Middle frontal gyrus (tissue), 1 donor: ENCODE measurements around the gene NEK8.
"Not testable (repeated sequence)": the region's sequence is repeated elsewhere in the genome, so short reads cannot be mapped to it uniquely, and the experiment has no call there.

Source experiments
- DNase-seq: peaks from one replicate; pipeline ENCODE4 v3.0.0-alpha.2; 2015; ENCODE audit warnings: low spot score; ENCODE audit errors: extremely low spot score

NEK8 gene

DNA sequence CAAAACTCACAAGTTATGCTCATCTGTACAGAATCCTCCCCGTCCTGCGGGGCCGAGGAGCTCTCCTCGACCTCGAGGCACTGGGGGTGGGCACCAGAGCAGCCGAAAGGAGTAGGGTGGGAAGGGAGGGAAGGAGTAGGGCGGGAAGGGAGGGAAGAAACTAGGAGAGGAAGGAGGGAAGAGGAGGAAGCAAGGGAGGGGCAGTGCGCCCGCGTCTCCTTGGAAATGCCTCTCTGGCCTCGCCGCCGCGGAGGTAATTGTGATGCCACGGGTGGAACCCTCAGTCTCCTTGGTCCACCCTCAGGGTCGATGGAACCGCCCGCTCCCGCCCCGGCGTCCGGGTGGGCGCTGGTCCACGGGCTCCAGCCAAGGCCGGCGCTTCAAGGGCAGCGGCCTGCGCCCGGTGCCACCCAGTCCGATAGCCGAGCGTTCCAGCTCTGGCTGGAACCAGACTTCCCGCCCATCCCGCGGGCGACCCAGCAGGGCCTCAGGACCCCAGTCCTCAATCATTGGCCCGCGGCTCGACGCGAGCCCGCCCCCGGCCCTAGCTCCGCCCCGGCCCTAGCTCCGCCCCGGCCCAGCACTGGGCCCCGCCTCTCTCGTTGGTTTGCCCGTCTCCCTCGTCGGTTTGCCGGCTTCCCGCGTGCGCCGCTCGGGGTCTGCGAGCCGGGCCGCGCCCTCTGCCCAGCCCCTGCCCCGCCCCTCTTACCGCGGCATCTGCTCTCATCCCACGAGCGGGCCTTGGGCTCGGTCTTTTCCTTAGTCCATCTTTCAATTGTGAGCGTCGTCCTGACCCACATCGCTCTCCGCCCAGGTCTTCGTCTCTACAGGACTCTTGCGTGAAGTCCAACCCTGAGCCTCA, 17.5 kb upstream of the NEK8 start:
- peak; percentile 68 for DNase-seq

DNA sequence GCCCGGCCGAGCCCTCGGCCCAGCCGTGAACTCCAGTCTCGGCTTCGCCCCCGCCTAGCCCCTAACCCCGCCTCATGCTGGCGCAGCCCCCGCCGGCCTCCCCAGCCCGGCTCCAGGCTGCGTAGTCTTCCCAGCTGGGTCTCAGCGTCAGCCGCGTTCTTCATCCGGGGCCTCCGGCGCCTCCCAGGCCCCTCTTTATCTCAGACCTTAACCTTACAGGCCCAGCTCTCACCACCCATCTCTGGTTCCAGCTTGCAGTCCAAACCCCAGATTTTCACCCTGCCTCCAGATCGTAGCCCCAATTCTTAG, 16.9 kb upstream of the NEK8 start, which contains the start of gene PROCA1:
Gene PROCA1 (minus strand): TSS at position 166 of the 309 bp plus-strand sequence. CDS start 228 bp downstream, outside the sequence.
- DNase-seq = no peak

DNA sequence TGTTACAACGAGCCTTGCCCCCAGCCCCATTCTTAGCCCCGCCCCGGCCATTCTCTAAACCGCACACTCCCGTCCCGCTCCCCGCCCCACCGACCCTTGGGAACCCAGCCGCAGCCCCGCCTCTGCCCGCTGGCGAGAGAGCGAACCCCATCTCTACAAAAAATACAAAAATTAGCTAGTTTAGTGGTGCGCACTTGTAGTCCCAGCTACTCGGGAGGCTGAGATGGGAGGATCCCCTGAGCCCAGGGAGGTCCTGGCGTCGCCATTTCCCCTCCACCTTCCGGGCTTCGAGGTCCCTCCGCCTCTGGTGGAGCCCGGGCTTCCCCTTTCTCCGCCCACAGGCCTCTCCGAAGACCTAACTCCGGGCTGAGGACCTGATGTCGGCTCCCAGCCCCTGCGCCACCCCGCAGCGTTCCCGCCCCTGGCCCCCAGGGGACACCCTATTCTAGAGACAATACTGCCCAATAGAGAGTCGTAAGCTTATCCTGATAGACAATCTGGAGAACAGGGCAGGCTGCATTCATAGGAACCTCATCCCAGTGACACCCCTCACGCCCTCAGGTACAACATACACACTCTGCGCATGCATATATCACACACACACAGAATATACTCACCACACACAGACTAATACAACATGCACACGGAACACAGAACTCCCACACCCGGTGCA, 16.4 kb upstream of the NEK8 start:
- DNase-seq = no peak

DNA sequence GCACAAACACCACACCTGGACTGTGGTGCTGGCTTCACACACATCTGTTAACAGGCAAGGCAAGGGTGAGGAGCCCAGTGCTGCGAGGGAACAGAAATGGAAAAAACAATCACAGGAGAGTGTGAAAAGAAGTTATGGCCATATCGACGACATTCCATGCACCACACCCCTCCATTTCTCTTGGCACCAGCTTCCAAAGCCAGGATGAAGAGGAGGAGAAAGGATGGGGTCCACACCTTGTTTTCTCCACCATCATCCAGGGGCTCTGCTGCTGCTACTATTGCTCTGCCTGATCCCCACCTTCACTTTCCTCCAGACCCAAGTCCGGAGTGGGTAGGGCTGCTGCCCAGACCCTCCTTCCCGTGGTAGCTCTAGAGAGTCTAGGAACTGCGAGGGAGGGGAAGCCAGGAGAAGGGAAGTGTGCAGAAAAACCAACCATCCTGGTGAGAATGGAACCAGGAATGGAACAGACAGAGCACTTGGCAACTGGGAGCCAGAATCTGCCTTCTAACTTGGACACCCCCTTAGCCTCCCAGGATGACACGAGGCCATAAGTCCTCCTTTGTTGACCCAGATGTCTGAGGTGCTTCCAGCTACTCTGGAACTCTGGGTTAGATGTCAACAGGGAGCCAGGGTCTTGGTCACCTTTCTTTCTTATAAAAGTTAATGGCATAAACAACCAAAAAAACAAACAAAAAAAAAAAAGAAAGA, 15.7 kb upstream of the NEK8 start:
- DNase-seq = no peak

DNA sequence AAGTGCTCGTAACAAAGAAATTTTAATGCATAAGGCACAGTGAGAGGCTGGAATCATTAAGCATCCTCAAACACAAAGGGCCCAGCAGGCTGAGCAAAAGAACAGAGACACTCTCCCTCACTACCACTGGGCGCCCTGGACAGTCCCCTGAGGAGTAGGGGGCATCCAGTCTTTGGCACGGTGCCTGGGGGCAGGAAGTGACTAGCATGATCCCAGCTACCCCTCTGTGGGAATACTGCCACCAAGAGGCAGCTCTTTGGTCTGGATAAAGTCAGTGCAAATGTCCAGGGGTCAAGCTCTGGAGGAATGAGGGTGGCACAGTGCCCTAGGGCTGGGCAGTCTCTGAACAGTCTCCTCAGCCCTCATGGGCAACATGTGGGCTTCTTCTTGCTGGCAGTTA, 14.3 kb upstream of the NEK8 start:
- no peak for DNase-seq

DNA sequence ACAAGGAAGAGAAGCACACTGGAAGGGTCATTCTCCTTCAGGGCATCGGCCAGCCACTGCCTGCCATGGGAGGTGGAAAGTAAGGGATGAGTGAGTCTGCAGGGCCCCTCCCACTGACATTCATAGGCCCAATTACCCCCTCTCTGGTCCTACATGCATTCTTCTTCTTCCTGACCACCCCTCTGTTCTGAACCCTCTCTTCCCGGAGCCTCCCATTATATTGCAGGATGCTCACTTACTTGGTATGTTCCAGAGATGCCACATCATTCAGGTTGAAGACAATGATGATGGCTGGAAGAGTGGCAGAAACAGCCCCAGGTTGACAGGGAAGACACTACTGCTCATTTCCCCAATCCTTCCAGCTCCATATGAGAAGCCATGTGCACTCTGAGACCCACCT, 13.4 kb upstream of the NEK8 start:
- DNase-seq = no peak

DNA sequence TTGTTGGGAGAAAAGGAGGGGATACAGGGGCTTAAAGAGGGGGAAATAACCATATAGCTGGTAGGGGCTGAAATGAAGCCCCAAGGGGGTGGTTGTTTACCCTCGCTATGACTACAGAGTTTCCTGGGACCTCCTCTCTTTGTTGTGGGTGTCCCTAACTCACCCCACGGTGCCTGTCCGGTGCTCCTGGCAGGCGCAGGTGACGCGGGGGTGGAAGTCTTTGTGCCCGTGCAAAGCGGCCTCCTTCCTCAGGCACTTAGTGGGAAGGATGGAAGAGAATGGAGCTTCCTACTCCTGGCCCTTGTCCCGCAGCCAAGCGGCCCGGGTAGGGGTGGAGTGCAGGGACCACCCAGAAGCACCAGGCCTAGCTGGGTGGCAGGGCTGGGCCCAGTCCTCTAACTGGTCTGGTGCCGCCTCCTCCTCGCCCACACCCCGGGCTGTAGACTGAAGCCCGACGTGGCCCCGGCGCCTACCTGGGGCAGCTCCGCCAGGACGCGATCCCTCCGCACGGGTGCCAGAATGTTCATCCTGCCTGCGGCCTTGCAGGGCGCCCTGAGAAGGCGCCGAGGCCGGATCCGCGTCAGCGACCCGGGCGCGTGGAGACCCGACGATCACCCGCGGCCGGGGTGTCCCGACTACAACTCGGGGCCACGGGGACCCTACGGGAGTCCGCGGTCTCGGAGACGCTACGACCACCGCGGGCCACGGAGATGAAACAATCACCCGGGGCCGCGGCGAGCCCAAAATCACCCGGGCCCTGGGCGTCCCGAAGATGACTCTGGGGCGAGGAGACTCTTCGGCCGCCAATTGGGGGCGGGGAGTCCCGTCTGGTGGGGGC, 11.6 kb upstream of the NEK8 start:
- no peak for DNase-seq

DNA sequence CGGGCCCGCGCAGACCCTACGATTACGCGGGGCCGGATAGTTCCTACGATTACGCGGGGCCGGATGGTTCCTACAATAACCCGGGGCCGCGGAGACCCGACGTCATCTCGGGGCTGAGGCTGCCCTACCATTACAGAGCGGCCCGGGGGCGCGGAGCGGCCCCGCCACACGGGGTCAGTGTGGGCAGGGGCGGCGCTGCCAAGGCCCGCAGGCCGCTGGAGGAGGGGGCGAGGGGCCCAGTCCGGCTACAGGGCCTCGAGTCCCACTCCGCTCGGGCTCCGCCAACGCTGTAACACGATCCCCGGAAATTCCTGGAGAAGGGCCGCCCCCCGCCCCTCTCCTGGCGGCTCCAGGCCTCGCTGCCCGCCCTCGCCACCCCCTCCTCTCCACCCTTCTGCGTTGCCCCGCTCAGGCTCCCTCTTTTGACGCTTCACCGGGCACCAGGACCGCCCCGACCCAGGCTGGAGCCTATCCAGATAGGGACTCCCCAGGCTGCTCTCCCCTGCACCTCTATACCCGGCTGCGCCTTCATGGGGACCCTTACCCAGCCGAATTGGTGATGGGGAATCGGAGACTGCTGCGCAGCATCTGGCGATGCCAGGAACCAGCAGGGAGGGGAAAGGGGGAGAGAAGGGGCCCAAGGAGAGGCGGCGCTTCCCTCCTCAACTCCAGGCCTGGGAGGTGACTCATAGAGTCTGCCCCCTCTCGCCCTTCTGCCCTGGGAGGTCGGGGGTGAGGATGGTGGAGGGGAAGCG, 10.8 kb upstream of the NEK8 start, which contains the start of gene RAB34:
Gene RAB34 (minus strand): TSS at position 291 of the 755 bp plus-strand sequence. CDS start 602 bp downstream, outside the sequence.
- no peak for DNase-seq

DNA sequence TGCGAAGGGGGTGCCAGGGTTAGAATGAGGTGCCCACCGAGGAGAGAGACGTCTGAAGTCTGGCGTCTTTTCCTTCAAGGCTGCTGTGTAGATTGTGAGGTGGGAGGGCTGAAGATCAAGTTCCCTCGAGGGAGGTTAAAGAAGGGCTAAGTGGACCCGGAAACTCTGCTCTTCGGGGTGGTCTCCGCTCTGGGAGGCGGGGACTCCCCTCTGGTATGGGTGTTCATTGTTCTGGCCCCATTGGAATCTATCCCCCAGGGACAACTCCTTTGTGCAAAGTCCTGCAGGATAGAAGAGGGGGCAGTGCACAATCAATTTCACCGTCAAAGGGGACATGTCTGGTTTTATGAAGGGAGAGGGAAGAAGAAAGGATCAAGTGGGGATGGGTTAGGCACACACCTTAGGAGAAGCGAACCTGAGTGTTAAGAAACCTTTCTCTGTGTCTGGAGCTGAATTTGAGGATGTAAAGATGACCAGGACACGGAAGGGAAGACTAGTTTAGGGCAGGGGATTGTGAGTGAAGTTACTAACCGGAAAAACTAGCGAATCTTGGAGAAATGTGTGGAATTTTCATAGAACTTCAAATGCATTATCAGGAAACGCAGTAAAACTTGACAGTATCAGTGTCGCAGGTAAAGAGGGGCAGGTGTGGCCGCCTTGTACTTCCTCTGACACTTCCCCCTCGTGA, 10.1 kb upstream of the NEK8 start:
- no peak for DNase-seq

DNA sequence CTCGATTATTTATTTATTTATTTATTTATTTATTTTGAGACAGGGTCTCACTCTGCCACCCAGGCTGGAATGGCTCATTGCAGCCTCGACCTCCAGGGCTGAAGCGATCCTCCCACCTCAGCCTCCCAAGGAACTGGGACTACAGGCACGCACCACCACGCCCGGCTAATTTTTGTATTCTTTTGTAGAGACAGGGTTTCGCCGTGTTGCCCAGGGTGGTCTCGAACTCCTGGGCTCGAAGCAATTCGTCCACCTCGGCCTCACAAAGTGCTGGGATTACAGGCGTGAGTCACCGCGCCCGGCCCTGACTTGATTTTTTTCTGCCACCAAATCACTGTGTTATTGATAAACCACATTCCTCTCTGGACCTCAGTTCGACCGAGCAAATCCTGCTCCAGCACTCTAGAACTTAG, 9.6 kb upstream of the NEK8 start:
- no peak for DNase-seq

DNA sequence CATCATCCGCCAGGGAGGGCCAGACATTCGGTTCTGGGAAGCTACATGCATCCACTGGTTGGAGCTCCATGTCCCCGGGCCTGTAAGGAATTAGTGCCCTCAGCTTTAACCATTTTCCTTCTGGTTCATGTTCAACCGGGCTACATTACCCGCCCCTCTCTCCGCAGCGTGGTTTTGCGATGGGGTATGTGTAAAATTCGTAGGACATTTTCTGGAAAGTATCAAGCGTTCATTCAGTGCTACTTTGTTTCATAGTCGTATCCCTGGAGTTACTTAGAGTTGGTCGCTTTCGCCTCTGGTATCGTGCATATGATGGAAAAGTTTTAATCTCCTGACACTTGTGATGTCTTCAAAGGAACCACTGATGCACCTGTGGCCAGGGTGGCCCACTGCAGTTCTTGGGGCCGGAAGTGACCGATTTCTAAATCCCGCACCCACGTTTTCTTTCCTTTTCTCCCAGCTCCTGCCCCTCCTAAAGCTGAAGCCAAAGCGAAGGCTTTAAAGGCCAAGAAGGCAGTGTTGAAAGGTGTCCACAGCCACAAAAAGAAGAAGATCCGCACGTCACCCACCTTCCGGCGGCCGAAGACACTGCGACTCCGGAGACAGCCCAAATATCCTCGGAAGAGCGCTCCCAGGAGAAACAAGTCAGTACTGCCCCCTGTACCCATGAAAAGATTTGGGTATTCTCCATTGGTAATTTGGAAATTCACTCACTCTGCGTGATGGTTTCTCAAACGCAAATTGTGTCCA, 8.2 kb upstream of the NEK8 start:
- DNase-seq = no peak

DNA sequence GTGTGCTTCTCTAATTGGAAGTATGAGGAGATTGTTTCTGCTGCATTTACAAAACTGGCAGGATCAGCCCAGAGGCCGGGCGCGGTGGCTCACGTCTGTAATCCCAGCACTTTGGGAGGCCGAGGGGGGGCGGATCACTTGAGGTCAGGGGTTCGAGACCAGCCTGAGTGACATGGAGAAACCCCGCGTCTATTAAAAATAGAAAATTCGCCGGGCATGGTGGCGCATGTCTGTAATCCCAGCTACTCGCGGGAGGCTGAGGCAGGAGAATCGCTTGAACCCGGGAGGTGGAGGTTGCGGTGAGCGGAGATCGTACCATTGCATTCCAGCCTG, 7.6 kb upstream of the NEK8 start:
- not testable (repeated sequence) for DNase-seq

DNA sequence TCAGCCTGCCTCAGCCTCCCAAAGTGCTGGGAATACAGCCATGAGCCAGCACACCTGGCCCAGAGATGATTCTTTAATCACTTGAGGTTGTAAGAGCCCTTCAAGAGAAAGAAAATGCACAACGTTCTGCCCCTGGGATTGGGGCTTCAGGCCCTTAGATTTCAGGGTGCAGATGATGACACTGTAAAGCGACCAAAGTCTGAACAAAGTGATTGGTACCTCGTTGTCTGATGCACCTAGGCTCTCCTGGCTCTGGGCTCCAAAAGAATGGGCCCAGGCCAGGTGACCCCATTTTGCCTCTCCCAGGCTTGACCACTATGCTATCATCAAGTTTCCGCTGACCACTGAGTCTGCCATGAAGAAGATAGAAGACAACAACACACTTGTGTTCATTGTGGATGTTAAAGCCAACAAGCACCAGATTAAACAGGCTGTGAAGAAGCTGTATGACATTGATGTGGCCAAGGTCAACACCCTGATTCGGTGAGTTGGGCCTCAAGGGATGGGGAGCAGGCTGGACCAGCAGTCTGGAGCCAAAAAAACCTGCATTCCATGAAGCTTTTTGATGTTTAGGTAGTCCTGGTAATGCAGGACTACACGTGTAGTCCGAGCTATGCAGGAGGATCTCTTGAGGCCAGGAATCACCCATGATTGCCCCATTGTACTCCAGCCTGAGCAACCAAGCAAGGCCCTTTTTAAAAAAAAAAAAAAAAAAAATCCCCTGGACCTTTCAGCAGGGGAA, 6.0 kb upstream of the NEK8 start:
- DNase-seq = no peak

DNA sequence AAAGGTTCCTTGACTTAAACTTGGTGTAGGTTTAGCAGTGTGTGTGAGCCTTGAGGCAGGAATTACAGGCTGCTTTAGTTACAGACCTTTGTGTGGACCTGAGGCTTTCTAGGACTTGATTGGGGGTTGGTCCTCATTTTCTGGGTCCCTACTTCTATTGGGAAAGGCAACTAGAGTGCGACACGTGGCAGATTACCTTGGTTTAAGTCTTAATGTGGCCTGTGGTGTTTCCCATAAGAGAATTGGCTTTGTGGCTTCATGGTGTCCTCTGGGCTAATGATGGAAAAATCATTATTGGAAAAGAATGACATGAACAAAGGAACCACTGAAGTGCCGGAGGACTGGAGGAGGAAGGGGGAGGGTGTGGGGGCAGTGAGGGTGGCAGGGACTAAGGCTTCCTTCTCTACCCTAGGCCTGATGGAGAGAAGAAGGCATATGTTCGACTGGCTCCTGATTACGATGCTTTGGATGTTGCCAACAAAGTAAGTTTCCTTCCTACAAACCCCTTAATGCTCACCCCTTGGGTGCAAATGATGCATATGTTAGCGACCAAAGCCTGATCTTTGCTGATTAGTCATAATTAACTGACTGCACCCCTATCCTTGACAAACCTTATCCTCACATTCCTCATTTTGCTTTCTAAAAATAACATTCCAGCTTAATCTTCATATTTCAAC, 5.3 kb upstream of the NEK8 start:
- DNase-seq = no peak

DNA sequence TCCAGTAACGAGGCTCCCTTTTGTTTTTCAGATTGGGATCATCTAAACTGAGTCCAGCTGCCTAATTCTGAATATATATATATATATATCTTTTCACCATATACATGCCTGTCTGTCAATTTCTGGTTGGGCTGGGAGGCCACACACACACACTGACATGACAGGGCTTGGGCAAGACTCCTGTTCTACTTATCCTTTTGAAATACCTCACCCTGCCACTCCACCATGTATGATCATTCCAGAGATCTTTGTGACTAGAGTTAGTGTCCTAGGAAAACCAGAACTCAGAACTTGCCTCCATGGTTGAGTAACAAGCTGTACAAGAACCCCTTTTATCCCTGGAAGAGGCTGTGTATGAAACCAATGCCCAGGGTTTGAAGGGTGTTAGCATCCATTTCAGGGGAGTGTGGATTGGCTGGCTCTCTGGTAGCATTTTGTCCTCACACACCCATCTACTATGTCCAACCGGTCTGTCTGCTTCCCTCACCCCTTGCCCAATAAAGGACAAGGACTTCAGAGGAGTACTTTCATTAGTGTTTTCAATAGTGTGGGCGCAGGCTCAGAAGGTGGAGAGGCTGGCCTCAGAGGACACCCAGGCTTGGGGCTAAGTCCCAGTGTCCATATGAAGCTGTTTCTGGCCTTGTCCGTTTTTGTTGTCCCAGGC, 4.6 kb upstream of the NEK8 start:
- not testable (repeated sequence) for DNase-seq

DNA sequence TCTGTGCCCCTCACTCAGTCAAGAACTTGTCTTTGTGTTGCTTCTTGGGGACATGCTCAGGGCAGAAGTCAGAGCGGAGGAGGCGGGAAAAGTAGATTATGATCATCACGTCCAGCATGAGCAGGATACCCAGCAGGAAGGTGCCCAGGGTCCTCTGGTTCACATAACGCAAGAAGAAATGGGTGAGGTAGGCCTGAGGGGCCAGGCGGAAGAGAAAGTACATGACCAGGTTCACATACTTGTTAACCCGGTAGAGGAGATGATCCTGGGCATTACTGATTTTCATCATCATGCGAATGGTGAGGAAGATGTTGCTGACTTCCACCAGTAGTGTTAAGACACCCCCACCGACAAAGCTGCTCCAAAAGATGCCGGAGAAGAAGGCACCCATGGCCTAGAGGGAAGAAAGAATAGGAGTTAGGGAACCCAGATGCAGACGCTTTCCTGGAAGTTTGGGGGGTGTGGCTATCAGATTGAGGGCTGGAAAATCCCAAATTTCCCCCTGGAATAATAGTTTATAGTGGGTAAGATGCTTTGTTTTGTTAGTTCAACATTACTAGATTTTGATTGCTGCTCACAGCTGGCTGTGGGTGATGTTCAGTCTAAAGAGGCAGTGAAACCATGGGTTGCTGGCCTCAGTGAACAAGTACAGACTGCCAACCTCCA, 4.0 kb upstream of the NEK8 start:
- no peak for DNase-seq

DNA sequence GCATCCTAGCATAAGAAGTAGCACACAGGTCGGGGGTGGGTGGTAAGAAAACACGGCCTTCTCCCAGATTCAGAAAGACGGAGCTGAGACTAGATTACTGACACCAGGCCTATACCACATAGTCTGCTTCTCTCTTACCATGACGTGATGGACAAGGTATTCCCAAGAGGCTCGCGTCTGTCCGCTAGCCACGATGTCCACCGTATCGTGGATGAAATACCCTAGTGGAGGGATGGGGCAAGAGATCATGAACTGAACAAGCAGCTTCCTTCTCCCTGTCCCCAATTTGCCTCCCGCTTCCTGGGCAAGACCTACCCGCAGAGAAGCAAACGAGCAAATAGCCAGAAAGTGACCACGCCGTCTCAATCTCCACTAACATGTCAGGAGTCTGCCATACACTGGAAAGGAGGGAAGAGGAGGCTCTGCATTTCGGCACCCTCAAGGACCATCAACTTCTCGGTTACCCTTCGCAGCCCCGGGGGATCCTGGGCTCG, 3.4 kb upstream of the NEK8 start:
- DNase-seq = no peak
